DMS153 treated with DMSO at 0.1 percent for 48 hours (cell line): ENCODE measurements around the gene COMTD1.
"Not testable (repeated sequence)": the region's sequence is repeated elsewhere in the genome, so short reads cannot be mapped to it uniquely, and the experiment has no call there.

Experiments
- DNase-seq: peaks from one replicate; lab custom pipeline; 2025; ENCODE audit not compliant: unreplicated experiment; lab: John Stamatoyannopoulos, UW

COMTD1 gene

DNA sequence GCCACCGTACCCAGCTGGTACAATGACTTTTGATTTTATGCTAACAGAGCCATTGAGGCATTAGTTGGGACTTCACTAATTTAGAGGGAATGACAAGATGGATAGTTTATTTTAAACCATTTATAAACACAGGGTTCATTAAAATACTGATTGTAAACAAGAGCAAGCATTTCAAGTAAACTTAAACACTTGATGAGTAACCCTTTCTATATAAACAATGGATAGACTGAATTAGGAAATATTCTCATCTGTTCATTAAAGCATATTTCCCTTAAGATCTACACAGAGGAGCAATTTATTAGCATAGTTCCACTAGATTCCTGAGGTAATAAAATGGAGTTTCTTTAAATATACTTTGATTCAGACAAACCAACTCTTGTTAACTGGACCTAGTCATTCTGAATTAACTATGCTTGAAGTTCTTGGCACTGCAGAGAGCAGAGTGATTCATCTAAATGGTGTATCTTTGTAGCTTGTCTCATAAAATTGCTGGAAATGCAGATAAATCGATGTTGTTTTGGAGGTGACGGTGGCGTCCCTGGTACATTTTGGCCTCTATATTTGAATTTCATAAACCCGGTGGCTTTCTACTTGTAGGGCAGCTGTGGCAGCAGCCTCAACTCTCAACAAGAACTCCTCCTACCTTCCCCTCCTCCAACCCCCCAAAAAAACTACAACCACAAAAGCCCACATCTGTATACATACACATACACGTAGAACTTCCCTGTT, 40.6 kb downstream of the COMTD1 start:
- no peak for DNase-seq

DNA sequence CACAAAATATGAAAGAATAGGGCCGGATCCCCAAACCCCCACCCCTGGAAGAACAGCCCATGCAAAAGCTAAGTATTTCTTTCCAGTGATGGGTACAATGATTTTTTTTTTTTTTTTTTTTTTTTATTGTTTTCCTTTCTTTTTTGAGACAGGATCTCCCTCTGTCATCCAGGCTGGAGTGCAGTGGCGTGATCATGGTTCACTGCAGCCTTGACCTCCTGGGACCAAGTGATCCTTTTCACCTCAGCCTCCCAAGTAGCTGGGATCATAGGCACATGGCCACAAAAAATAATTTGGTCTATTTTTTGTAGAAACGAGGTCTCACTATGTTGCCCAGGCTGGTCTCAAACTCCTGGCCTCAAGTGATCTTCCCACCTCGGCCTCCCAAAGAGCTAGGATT, 41.1 kb downstream of the COMTD1 start:
- not testable (repeated sequence) for DNase-seq

DNA sequence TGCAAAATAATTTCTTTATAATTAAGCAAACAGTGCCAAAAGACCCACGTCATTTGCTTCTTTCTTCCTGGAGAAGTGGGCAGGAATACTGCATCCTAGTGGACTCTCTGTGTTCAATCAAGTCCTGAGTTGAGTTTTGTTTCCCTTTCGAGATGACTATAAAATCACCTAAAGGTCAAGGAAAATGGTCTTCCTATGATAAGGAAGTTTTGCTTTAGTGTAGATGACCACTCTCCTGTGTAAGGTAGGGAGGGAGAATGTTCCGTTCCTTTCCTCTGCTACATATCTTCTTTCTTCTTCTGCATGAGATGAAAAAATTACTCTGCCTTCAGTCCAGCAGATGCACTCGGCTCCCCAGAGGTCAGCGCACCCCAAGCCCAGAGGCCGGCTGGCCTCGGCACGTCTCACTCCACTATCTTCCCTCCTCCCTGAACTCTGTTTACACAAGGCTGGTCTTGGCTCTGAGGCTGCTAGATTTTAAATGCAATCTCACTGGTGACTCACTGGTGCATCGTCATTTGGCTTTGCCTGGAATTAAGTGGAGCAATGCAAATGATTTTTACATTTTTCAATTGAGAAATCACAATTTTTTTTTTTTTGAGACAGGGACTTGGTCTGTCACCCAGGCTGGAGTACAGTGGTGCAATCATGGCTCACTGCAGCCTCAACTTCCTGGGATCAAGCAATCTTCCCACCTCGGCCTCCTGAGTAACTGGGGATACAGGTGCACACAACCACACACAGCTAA, 43.8 kb downstream of the COMTD1 start:
- DNase-seq = no peak

DNA sequence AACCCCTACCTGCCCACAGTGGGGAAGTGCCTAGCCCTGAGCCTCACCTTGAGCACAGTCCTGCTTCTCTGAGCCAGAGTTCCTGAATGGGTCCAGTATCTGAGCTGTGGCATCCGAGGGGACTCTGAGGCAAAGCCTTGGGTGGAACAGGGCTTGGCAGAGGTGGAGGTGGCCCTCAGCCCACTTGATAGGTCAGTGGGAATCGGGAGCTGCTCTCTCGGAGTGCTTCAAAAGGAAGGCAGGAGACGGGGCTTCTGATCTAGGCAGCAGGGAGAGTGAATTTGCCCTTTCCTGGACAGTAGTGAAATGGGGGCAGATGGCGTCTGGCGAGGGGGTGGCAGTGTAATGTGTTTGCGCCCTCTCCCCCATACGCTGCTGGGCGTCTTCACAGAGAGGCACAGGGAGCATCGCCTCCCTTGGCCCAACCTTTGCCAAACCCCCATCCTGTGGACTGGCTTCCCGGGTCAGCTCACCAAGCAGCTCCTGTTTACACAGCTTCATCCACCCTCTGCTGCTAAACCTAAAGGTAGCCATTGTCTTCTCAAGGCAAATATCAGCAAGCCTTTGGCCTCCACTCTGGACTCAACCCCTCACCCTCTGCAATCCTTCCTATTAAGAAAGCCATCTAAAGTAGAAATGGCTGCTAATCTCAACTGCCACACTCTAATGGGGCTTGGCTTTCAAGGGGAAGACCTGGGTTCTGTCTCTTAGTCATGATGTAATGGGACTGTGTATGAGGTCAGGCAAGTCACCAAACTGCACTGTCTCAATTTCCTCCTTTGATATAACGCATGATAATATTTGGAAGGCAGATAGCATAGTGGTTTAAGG, 46.3 kb downstream of the COMTD1 start:
- DNase-seq = no peak

DNA sequence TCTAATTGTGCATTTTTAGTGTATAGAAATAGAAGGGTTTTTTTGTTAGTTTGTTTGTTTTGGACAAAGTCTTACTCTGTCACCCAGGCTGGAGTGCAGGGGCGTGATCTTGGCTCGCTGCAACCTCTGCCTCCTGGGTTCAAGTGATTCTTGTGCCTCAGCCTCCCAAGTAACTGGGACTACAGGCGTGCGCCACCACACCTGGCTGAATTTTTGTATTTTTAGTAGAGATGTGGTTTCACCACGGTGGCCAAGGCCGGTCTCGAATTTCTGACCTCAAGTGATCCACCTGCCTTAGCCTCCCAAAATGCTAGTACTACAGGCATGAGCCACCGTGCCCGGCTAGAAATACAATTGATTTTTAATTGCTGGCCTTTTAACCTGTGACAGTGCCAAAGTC, 47.2 kb downstream of the COMTD1 start:
- DNase-seq = not testable (repeated sequence)

DNA sequence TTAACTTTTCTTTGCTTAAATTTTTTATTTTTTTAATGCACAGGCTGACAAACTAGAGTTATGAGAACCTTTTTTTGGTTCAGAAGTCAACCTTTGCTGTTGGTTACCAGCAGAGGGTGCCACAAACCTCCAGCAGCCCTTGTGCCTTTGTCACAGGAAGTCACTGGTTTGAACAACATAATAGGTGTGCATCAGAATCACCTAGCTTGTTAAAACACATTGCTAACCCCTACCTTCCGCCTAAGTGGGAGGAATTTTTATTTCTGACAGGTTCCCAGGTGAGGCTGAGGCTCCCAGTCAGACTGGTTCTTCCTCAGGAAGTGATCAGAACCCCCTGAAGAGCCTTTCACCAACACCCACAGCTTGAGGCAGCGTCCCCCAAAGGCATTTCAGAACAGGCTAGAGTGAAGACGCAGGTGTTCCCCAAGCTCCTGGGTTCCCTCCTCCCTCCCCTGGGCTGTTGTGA, 47.8 kb downstream of the COMTD1 start:
- no peak for DNase-seq

DNA sequence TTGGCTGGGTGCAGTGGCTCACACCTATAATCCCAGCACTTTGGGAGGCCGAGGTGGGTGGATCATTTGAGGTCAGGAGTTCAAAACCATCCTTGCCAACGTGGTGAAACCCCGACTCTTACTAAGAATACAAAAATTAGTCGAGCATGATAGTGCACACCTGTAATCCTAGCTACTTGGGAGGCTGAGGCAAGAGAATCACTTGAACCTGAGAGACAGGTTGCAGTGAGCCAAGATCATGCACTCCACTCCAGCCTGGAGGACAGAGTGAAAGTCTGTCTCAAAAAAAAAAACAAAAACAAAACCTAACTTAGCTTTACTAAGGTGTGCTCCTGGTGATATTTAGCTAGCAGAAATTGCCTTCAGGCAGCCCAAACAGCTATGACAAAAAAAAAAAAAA, 49.4 kb downstream of the COMTD1 start:
- no peak for DNase-seq
